Panc1 (cell line): ENCODE results near the gene GMDS.

Experiments
- POLR2AphosphoS5 ChIP-seq: IDR thresholded peaks from 2 replicates; pipeline ENCODE4 v1.6.1; 2012; ENCODE audit warnings: mild to moderate bottlenecking, low read depth, low read length, moderate library complexity
- REST ChIP-seq, 2 experiments: IDR thresholded peaks; 2 replicates each; pipeline ENCODE4 v1.6.1; 2011 to 2012; ENCODE audit warnings: low read depth in 2 of 2, control low read depth in 1 of 2, low read length in 1 of 2, mild to moderate bottlenecking in 1 of 2, moderate library complexity in 1 of 2; ENCODE audit not compliant: insufficient read depth in 1 of 2
- TCF7L2 ChIP-seq: IDR thresholded peaks from 2 replicates; pipeline ENCODE4 v1.6.1; 2011; ENCODE audit warnings: mild to moderate bottlenecking, low read depth, low read length, inconsistent platforms
- TF ChIP-seq, protein P1 (sequence below): fragments of 450-650 bp; IDR thresholded peaks from 2 replicates; pipeline ENCODE4 v1.5.1; 2017; ENCODE audit warnings: mild to moderate bottlenecking

DNA sequence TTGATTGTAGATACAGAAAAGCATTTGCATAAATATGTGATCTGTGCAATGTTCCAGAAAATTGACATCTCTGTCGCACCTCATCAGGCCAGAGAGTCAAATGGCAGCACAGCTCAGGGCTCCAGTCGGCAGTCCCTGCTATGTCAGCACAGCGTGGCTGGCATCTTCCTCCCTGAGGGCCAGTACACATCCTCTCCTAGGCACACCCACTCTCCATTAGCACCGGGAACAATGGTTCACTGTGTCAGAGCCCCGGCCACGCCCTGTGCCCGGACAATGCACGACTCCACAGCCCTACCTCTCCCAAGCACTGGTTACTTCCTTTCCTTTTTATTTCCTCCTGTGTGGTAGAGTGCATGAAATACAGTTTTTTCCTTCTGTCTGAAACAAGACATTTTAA lies 520.8 kb downstream of the GMDS start:
- TF ChIP-seq, protein P1, sequence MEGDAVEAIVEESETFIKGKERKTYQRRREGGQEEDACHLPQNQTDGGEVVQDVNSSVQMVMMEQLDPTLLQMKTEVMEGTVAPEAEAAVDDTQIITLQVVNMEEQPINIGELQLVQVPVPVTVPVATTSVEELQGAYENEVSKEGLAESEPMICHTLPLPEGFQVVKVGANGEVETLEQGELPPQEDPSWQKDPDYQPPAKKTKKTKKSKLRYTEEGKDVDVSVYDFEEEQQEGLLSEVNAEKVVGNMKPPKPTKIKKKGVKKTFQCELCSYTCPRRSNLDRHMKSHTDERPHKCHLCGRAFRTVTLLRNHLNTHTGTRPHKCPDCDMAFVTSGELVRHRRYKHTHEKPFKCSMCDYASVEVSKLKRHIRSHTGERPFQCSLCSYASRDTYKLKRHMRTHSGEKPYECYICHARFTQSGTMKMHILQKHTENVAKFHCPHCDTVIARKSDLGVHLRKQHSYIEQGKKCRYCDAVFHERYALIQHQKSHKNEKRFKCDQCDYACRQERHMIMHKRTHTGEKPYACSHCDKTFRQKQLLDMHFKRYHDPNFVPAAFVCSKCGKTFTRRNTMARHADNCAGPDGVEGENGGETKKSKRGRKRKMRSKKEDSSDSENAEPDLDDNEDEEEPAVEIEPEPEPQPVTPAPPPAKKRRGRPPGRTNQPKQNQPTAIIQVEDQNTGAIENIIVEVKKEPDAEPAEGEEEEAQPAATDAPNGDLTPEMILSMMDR: no peak
- TF ChIP-seq POLR2AphosphoS5 (no peak), REST (IDR thresholded peaks at IDR 0.05; ENCODE audit: insufficient read depth in 1 of 2, low read depth in 2 of 2, low read length in 1 of 2) (no peak), TCF7L2 (no peak)
